Activated CD8-positive, alpha-beta T cell treated with anti-CD3 and anti-CD28 coated beads, Interleukin-2, amount 10 ng/mL, durations not matched to agents 7 days and 5 days (primary cell): Measurements from ENCODE around the gene PTN. TPM values are rescaled to one million over a fixed set of nuclear protein-coding genes. Genes with fewer than 3 reads are reported as not detected.
"Not testable (repeated sequence)": the region's sequence is repeated elsewhere in the genome, so short reads cannot be mapped to it uniquely, and the experiment has no call there.

ENCODE experiments used
- ATAC-seq: fragments of 150-1000 bp; cut with Tn5 transposase; one replicate; pipeline ENCODE4 v1.10.0; 2021; ENCODE audit warnings: moderate library complexity
- CTCF ChIA-PET: fragments of 350-600 bp; sonication (Branson Sonifier 250); formaldehyde crosslinking; loops from one replicate; lab custom pipeline; 2021; ENCODE audit warnings: antibody characterized with exemption; lab: Charles Lee
- POLR2A ChIA-PET: fragments of 350-600 bp; sonication (Branson Sonifier 250); formaldehyde crosslinking; loops from one replicate; lab custom pipeline; 2021; ENCODE audit warnings: antibody characterized with exemption; lab: Charles Lee
- DNase-seq: peaks from one replicate; pipeline ENCODE4 v3.0.0-alpha.2; 2020
- H3K27ac Mint-ChIP-seq: one replicate; pipeline ENCODE4 v1.8.0; 2021; ENCODE audit warnings: mild to moderate bottlenecking, mixed read lengths
- H3K27me3 Mint-ChIP-seq: one replicate; pipeline ENCODE4 v1.8.0; 2021; ENCODE audit warnings: low read depth, mixed read lengths
- H3K36me3 Mint-ChIP-seq: one replicate; pipeline ENCODE4 v1.8.0; 2021; ENCODE audit warnings: low read depth, mixed read lengths
- H3K4me1 Mint-ChIP-seq: one replicate; pipeline ENCODE4 v1.8.0; 2021; ENCODE audit warnings: low read depth, mixed read lengths
- H3K4me3 Mint-ChIP-seq: one replicate; pipeline ENCODE4 v1.8.0; 2021; ENCODE audit warnings: mild to moderate bottlenecking, mixed read lengths
- H3K9me3 Mint-ChIP-seq: one replicate; pipeline ENCODE4 v1.8.0; 2022; ENCODE audit warnings: mixed read lengths; ENCODE audit not compliant: insufficient read depth
- total RNA-seq, 2 experiments: library from RNA; stranded (reverse); gene quantifications; one replicate each; pipeline ENCODE4 v1.2.3, GENCODE V29; 2021

PTN gene
- total RNA-seq, 2 experiments from 2014 or later = not detected

- Mint-ChIP-seq H3K27ac (no peak overlapping the region), H3K9me3 (peaks cover 9% of the 10 kb centered on the region), H3K4me1 (no peaks in the 10 kb centered on the region), H3K27me3 (no peaks in the 10 kb centered on the region), H3K36me3 (no peaks in the 10 kb centered on the region), H3K4me3 (no peak overlapping the region)
- ATAC-seq = no peak
- ChIA-PET POLR2A (interaction anchor here (0.6 kb wide), 1 partner anchor 26 kb away, joined by 4 read pairs; no protein-coding TSS in a partner anchor), CTCF (no interaction called here)
- no peak for DNase-seq
Observed at GRCh38 chr7:137245890-137246289, 97.6 kb downstream of the PTN start.

GRCh38 chr7:137245186-137245585, 98.3 kb downstream of the PTN start:
- no peak for ATAC-seq

GRCh38 chr7:137243741-137244140, 99.8 kb downstream of the PTN start:
- Mint-ChIP-seq H3K4me1 (no peaks in the 10 kb centered on the region), H3K27ac (no peak overlapping the region), H3K27me3 (no peaks in the 10 kb centered on the region), H3K36me3 (no peaks in the 10 kb centered on the region), H3K9me3 (peaks cover 9% of the 10 kb centered on the region), H3K4me3 (no peak overlapping the region)
- no peak for ATAC-seq
- DNase-seq = no peak
- POLR2A ChIA-PET = no interaction called here
- CTCF ChIA-PET = no interaction called here

More at GRCh38 chr7:137245186-137245585, 98.3 kb downstream of the PTN start:
- ChIA-PET POLR2A (interaction anchor here (0.6 kb wide), 1 partner anchor 26 kb away, joined by 4 read pairs; no protein-coding TSS in a partner anchor), CTCF (no interaction called here)
- Mint-ChIP-seq H3K9me3 (peaks cover 9% of the 10 kb centered on the region), H3K4me1 (no peaks in the 10 kb centered on the region), H3K4me3 (no peak overlapping the region), H3K27ac (no peak overlapping the region), H3K27me3 (no peaks in the 10 kb centered on the region), H3K36me3 (no peaks in the 10 kb centered on the region)
- no peak for DNase-seq

GRCh38 chr7:137242616-137243015, 100.9 kb downstream of the PTN start:
- no peak overlapping the region for H3K27ac Mint-ChIP-seq
- H3K36me3 Mint-ChIP-seq = no peaks in the 10 kb centered on the region
- POLR2A ChIA-PET = no interaction called here
- H3K4me3 Mint-ChIP-seq = no peak overlapping the region
- ATAC-seq (no peak), DNase-seq (no peak)
- H3K27me3 Mint-ChIP-seq = no peaks in the 10 kb centered on the region
- no peaks in the 10 kb centered on the region for H3K4me1 Mint-ChIP-seq
- H3K9me3 Mint-ChIP-seq = peaks cover 9% of the 10 kb centered on the region
- CTCF ChIA-PET = no interaction called here

GRCh38 chr7:137241655-137242360, 101.7 kb downstream of the PTN start:
- CTCF ChIA-PET = no interaction called here
- Mint-ChIP-seq H3K9me3 (peaks cover 6% of the 10 kb centered on the region), H3K4me1 (no peaks in the 10 kb centered on the region), H3K27me3 (no peaks in the 10 kb centered on the region), H3K4me3 (no peak overlapping the region), H3K36me3 (no peaks in the 10 kb centered on the region), H3K27ac (no peak overlapping the region)
- DNase-seq = no peak
- POLR2A ChIA-PET = no interaction called here
- ATAC-seq = no peak

- H3K4me3 Mint-ChIP-seq, ATAC-seq, H3K36me3 Mint-ChIP-seq, H3K27me3 Mint-ChIP-seq, POLR2A ChIA-PET, H3K4me1 Mint-ChIP-seq, CTCF ChIA-PET, DNase-seq, H3K27ac Mint-ChIP-seq, H3K9me3 Mint-ChIP-seq: not testable (repeated sequence)
Observed at GRCh38 chr7:137239186-137239585, 104.3 kb downstream of the PTN start.

- CTCF ChIA-PET = no interaction called here
- H3K9me3 Mint-ChIP-seq = no peaks in the 10 kb centered on the region
- no peaks in the 10 kb centered on the region for H3K27me3 Mint-ChIP-seq
- H3K4me3 Mint-ChIP-seq = no peak overlapping the region
- no peaks in the 10 kb centered on the region for H3K4me1 Mint-ChIP-seq
- no peaks in the 10 kb centered on the region for H3K36me3 Mint-ChIP-seq
- DNase-seq (no peak), ATAC-seq (no peak)
- H3K27ac Mint-ChIP-seq = no peak overlapping the region
- POLR2A ChIA-PET = no interaction called here
Observed at GRCh38 chr7:137235434-137235833, 108.1 kb downstream of the PTN start.

GRCh38 chr7:137231167-137231566, 112.4 kb downstream of the PTN start:
- no peak overlapping the region for H3K4me3 Mint-ChIP-seq
- DNase-seq (no peak), ATAC-seq (no peak)
- no peaks in the 10 kb centered on the region for H3K36me3 Mint-ChIP-seq
- CTCF ChIA-PET = no interaction called here
- POLR2A ChIA-PET = no interaction called here
- no peaks in the 10 kb centered on the region for H3K4me1 Mint-ChIP-seq
- H3K9me3 Mint-ChIP-seq = no peaks in the 10 kb centered on the region
- H3K27ac Mint-ChIP-seq = no peak overlapping the region
- H3K27me3 Mint-ChIP-seq = no peaks in the 10 kb centered on the region

- no peaks in the 10 kb centered on the region for H3K36me3 Mint-ChIP-seq
- DNase-seq (no peak), ATAC-seq (no peak)
- H3K4me3 Mint-ChIP-seq = no peak overlapping the region
- H3K4me1 Mint-ChIP-seq = no peaks in the 10 kb centered on the region
- peaks cover 4% of the 10 kb centered on the region for H3K9me3 Mint-ChIP-seq
- ChIA-PET POLR2A (no interaction called here), CTCF (no interaction called here)
- H3K27me3 Mint-ChIP-seq = no peaks in the 10 kb centered on the region
- H3K27ac Mint-ChIP-seq = no peak overlapping the region
Observed at GRCh38 chr7:137221467-137221866, 122.1 kb downstream of the PTN start.

GRCh38 chr7:137213744-137214143, 129.8 kb downstream of the PTN start:
- H3K36me3 Mint-ChIP-seq = no peaks in the 10 kb centered on the region
- H3K9me3 Mint-ChIP-seq = peaks cover 8% of the 10 kb centered on the region
- no peak for DNase-seq
- ChIA-PET POLR2A (no interaction called here), CTCF (no interaction called here)
- no peak overlapping the region for H3K4me3 Mint-ChIP-seq
- H3K27me3 Mint-ChIP-seq = no peaks in the 10 kb centered on the region
- H3K27ac Mint-ChIP-seq = no peak overlapping the region
- H3K4me1 Mint-ChIP-seq = no peaks in the 10 kb centered on the region
- ATAC-seq = no peak

- ChIA-PET POLR2A (no interaction called here), CTCF (no interaction called here)
- H3K9me3 Mint-ChIP-seq = peaks cover 11% of the 10 kb centered on the region
- ATAC-seq (no peak), DNase-seq (no peak)
- no peaks in the 10 kb centered on the region for H3K4me1 Mint-ChIP-seq
- no peaks in the 10 kb centered on the region for H3K36me3 Mint-ChIP-seq
- no peak overlapping the region for H3K4me3 Mint-ChIP-seq
- no peak overlapping the region for H3K27ac Mint-ChIP-seq
- no peaks in the 10 kb centered on the region for H3K27me3 Mint-ChIP-seq
Observed at GRCh38 chr7:137209151-137209817, 134.2 kb downstream of the PTN start.

- H3K27ac Mint-ChIP-seq = no peak overlapping the region
- no peaks in the 10 kb centered on the region for H3K4me1 Mint-ChIP-seq
- H3K27me3 Mint-ChIP-seq = no peaks in the 10 kb centered on the region
- H3K36me3 Mint-ChIP-seq = no peaks in the 10 kb centered on the region
- ATAC-seq (no peak), DNase-seq (no peak)
- peaks cover 6% of the 10 kb centered on the region for H3K9me3 Mint-ChIP-seq
- no peak overlapping the region for H3K4me3 Mint-ChIP-seq
- ChIA-PET CTCF (no interaction called here), POLR2A (no interaction called here)
Observed at GRCh38 chr7:137206770-137207169, 136.8 kb downstream of the PTN start.
